Calu3 (cell line): ENCODE data around the gene PSMA1. TPM values are rescaled to one million over a fixed set of nuclear protein-coding genes. Genes with fewer than 3 reads are reported as not detected.

Source experiments
- BruUV-seq: library from RNA; stranded (reverse); fragments of 400-500 nt; replicated peaks from 2 replicates; lab custom pipeline; 2021; lab: Mats Ljungman, UMichigan
- CTCF ChIA-PET: fragments of 300-600 bp; sonication (Branson Sonifier 250); formaldehyde crosslinking; loops from one replicate; lab custom pipeline; 2022; ENCODE audit warnings: antibody characterized with exemption; lab: Charles Lee
- DNase-seq: peaks from one replicate; pipeline ENCODE4 v3.0.0; 2022
- H3K27ac Mint-ChIP-seq: one replicate; pipeline ENCODE4 v1.8.0; 2022; ENCODE audit warnings: mixed read lengths; ENCODE audit not compliant: unreplicated experiment
- H3K27me3 Mint-ChIP-seq: one replicate; pipeline ENCODE4 v1.8.0; 2022; ENCODE audit warnings: mixed read lengths; ENCODE audit not compliant: unreplicated experiment
- H3K36me3 Mint-ChIP-seq: one replicate; pipeline ENCODE4 v1.8.0; 2022; ENCODE audit warnings: mild to moderate bottlenecking, moderate library complexity, mixed read lengths; ENCODE audit not compliant: insufficient read depth, unreplicated experiment
- H3K4me1 Mint-ChIP-seq: one replicate; pipeline ENCODE4 v1.8.0; 2022; ENCODE audit warnings: mild to moderate bottlenecking, low read depth, mixed read lengths; ENCODE audit not compliant: unreplicated experiment
- H3K4me3 Mint-ChIP-seq: one replicate; pipeline ENCODE4 v1.8.0; 2022; ENCODE audit warnings: mild to moderate bottlenecking, low read depth, moderate library complexity, mixed read lengths; ENCODE audit not compliant: unreplicated experiment
- H3K9me3 Mint-ChIP-seq: one replicate; pipeline ENCODE4 v1.8.0; 2022; ENCODE audit warnings: low read depth, mixed read lengths; ENCODE audit not compliant: unreplicated experiment
- intact Hi-C: fragments of 100-400 bp; cut with micrococcal nuclease; formaldehyde crosslinking; loops from one replicate; pipeline ENCODE4 v1.10.0; 2022; ENCODE audit not compliant: unreplicated experiment
- total RNA-seq: library from RNA; stranded (reverse); gene quantifications from 2 replicates; pipeline ENCODE4 v1.2.3, GENCODE V29; 2022
- TF ChIP-seq, protein P1 (sequence below): fragments of 200-600 bp; IDR thresholded peaks from one replicate; pipeline ENCODE4 v1.8.0; 2022; ENCODE audit warnings: antibody characterized with exemption; ENCODE audit not compliant: unreplicated experiment

The PSMA1 gene
- total RNA-seq, 1 experiment from 2014 or later = 205 TPM

DNA sequence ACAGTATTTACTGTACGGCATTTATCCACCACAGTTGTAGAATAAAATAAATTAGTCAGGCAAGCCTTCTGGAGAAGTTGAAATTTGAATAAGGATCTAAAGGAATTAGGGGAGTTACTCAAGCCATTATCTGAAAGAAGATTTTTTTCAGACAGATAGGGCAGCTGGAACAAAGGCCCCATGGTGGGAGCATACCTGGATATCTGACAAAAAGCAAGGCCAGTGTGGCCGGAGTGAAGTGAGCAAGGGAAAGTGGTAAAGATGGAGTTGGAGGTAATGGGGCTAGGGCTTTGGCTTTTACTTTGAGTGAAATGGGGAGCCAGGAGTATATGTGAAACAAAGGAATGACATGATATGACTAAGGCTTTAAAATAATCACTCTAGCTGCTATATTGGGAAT lies 45.7 kb upstream of the PSMA1 start:
- Mint-ChIP-seq H3K4me1 (no peaks in the 10 kb centered on the region), H3K27me3 (no peaks in the 10 kb centered on the region), H3K4me3 (no peak overlapping the region), H3K9me3 (no peaks in the 10 kb centered on the region), H3K27ac (no peak overlapping the region), H3K36me3 (no peaks in the 10 kb centered on the region)
- intact Hi-C loops = no loop called here
- TF ChIP-seq, protein P1, sequence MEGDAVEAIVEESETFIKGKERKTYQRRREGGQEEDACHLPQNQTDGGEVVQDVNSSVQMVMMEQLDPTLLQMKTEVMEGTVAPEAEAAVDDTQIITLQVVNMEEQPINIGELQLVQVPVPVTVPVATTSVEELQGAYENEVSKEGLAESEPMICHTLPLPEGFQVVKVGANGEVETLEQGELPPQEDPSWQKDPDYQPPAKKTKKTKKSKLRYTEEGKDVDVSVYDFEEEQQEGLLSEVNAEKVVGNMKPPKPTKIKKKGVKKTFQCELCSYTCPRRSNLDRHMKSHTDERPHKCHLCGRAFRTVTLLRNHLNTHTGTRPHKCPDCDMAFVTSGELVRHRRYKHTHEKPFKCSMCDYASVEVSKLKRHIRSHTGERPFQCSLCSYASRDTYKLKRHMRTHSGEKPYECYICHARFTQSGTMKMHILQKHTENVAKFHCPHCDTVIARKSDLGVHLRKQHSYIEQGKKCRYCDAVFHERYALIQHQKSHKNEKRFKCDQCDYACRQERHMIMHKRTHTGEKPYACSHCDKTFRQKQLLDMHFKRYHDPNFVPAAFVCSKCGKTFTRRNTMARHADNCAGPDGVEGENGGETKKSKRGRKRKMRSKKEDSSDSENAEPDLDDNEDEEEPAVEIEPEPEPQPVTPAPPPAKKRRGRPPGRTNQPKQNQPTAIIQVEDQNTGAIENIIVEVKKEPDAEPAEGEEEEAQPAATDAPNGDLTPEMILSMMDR = no peak
- DNase-seq = no peak
- CTCF ChIA-PET = no interaction called here
- no TSS peak for BruUV-seq

DNA sequence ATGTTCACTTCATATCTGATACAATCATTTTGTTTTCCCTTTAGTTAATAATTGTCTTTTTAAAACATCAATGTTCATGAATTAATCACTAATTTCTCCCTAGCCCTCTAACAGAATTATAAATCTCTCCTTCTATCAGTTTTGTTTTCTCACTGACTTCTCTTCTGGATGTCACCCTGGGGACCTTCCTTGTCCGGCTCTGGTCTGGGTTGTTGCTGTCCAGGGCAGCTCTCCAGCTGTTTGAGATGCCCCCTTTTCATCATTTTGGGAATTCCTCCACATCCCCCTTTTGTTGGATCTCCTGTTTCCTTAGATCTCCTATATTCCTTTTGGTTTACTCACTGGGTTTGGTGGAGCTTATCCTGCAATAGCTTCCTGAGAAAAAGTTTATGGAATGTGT lies 35.6 kb upstream of the PSMA1 start:
- CTCF ChIA-PET = no interaction called here
- DNase-seq = no peak
- TF ChIP-seq, protein P1 = no peak
- H3K27ac Mint-ChIP-seq = no peak overlapping the region
- H3K4me1 Mint-ChIP-seq = peaks cover 10% of the 10 kb centered on the region
- H3K9me3 Mint-ChIP-seq = no peaks in the 10 kb centered on the region
- intact Hi-C loops = no loop called here
- no peak overlapping the region for H3K4me3 Mint-ChIP-seq
- H3K27me3 Mint-ChIP-seq = no peaks in the 10 kb centered on the region
- H3K36me3 Mint-ChIP-seq = no peaks in the 10 kb centered on the region
- BruUV-seq = no TSS peak

DNA sequence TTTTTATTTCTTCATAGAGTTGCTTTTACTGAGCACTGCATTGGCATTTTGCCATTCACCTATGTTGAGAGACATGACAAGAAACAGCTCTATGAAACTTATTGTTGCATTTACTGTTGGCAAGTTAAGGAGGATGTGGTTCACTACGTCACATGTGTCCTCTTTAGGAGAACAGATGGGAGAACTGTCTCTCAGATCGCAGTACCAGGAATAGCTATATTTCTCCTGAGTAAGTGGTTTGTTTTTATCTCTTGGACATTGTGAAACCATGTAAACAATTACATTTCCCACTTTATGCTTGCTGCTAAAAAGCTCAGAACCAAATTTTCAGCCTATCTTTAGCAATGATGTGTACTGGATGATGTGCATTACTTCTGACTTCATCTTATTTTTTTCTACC lies 34.8 kb upstream of the PSMA1 start:
- Mint-ChIP-seq H3K27me3 (no peaks in the 10 kb centered on the region), H3K4me1 (peaks cover 10% of the 10 kb centered on the region), H3K4me3 (no peak overlapping the region), H3K9me3 (no peaks in the 10 kb centered on the region), H3K36me3 (no peaks in the 10 kb centered on the region), H3K27ac (no peak overlapping the region)
- no peak for DNase-seq
- no TSS peak for BruUV-seq
- CTCF ChIA-PET = no interaction called here
- TF ChIP-seq, protein P1 = no peak
- intact Hi-C loops = no loop called here

DNA sequence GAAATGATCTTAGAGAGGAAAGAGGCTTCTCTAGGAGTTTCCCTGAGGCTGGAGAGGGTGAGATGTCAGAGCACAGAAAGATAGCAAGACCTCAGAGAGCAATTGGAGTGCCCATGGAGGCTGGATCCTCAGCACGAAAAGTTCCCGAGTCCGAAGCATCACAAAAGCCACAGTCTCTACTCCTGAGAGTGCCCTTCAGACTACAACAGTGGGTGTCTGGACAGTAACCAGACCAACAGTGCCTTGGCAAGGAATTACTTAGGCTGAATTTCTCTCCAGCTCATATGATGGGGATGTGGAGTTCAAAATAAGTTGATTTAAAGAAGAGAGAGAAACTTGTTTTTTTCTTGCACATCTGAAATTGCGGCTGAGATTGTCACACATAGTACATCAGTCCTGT lies 31.9 kb upstream of the PSMA1 start:
- Mint-ChIP-seq H3K36me3 (no peaks in the 10 kb centered on the region), H3K27me3 (no peaks in the 10 kb centered on the region), H3K9me3 (no peaks in the 10 kb centered on the region), H3K27ac (no peak overlapping the region), H3K4me3 (no peak overlapping the region), H3K4me1 (peaks cover 10% of the 10 kb centered on the region)
- intact Hi-C loops = no loop called here
- no peak for DNase-seq
- CTCF ChIA-PET = no interaction called here
- TF ChIP-seq, protein P1 = no peak
- BruUV-seq = no TSS peak
